HepG2 (cell line): ENCODE measurements around the gene SLC25A23. TPM values are rescaled to one million over a fixed set of nuclear protein-coding genes. Genes with fewer than 3 reads are reported as not detected.

Experiments used
- ATAC-seq: fragments of 200-7000 bp; cut with Tn5 transposase; 3 replicates; pipeline ENCODE4 v1.9.1; 2020; ENCODE audit warnings: mild to moderate bottlenecking, moderate library complexity
- BruUV-seq: library from RNA; stranded (reverse); fragments of 400-500 nt; replicated peaks from 2 replicates; lab custom pipeline; 2021; lab: Mats Ljungman, UMichigan
- CTCF ChIA-PET: fragments of 300-600 bp; formaldehyde crosslinking; extraction: SDS; loops from one replicate; lab custom pipeline; 2021; ENCODE audit warnings: low total read pairs, inconsistent platforms, low intra/inter-chr PET ratio; lab: Yijun Ruan, JAX
- POLR2A ChIA-PET: fragments of 350-600 bp; sonication (Branson Sonifier 250); formaldehyde crosslinking; loops from one replicate; lab custom pipeline; 2020; ENCODE audit warnings: antibody characterized with exemption, inconsistent platforms; lab: Yijun Ruan, JAX
- DNase-seq: peaks from one replicate; pipeline ENCODE4 v3.0.0-alpha.2; 2015; ENCODE audit warnings: low spot score
- FAIRE-seq: peaks from 3 replicates; lab custom pipeline; 2011; peaks lifted over from hg19 to GRCh38; lab: Jason Lieb, UNC
- H2AFZ ChIP-seq: one replicate; pipeline ENCODE4 v1.6.1; 2011; ENCODE audit warnings: low read length, inconsistent platforms
- H3K27ac ChIP-seq: fragments of 300-600 bp; 3 replicates; pipeline ENCODE4 v1.8.0; 2011; ENCODE audit warnings: mixed run types, mild to moderate bottlenecking, mixed read lengths, low read length, inconsistent platforms; ENCODE audit not compliant: insufficient read depth; ENCODE audit errors: extremely low read length
- H3K27me3 ChIP-seq, 2 experiments: fragments of 200-600 bp in 1 of 2; 2 replicates in 1 of 2; 3 replicates in 1 of 2; pipeline versions ENCODE4 v1.6.0 to v1.8.0; 2011; ENCODE audit warnings: low read length in 2 of 2, mild to moderate bottlenecking in 2 of 2, moderate library complexity in 2 of 2, inconsistent platforms in 1 of 2; ENCODE audit not compliant: insufficient read depth in 2 of 2, control insufficient read depth in 1 of 2
- H3K36me3 ChIP-seq, 2 experiments: fragments of 200-600 bp in 1 of 2; replicated peaks in 1 of 2; 2 replicates in 1 of 2; 3 replicates in 1 of 2; pipeline versions ENCODE4 v1.5.1 to v1.8.0; 2011; ENCODE audit warnings: low read length in 2 of 2, inconsistent platforms in 1 of 2; ENCODE audit not compliant: insufficient read depth in 2 of 2, control insufficient read depth in 1 of 2
- H3K4me1 ChIP-seq: 2 replicates; pipeline ENCODE4 v1.5.1; 2012; ENCODE audit warnings: low read length, inconsistent platforms; ENCODE audit not compliant: insufficient read depth
- H3K4me2 ChIP-seq: 2 replicates; pipeline ENCODE4 v1.6.0; 2011; ENCODE audit warnings: low read depth, low read length, inconsistent platforms
- H3K4me3 ChIP-seq, 3 experiments: fragments of 200-600 bp in 1 of 3; sonication (generic), shearing (Covaris generic) in 1 of 3; replicated peaks in 1 of 3; 2 replicates each; pipeline ENCODE4 v1.5.1; 2011 to 2016; ENCODE audit warnings: low read length in 3 of 3, inconsistent platforms in 2 of 3, low read depth in 2 of 3, mild to moderate bottlenecking in 2 of 3, control low read depth in 1 of 3, mixed read lengths in 1 of 3; ENCODE audit not compliant: insufficient read depth in 1 of 3
- H3K79me2 ChIP-seq: one replicate; pipeline ENCODE4 v1.6.1; 2011; ENCODE audit warnings: low read length, inconsistent platforms; ENCODE audit not compliant: insufficient read depth
- H3K9ac ChIP-seq: 2 replicates; pipeline ENCODE4 v1.6.0; 2011; ENCODE audit warnings: mild to moderate bottlenecking, low read depth, low read length, inconsistent platforms; ENCODE audit not compliant: insufficient read depth
- H3K9me3 ChIP-seq: 2 replicates; pipeline ENCODE4 v1.5.1; 2012; ENCODE audit warnings: mild to moderate bottlenecking, low read length
- H4K20me1 ChIP-seq: 2 replicates; pipeline ENCODE4 v1.6.0; 2011; ENCODE audit warnings: inconsistent platforms, mild to moderate bottlenecking, low read length, moderate library complexity; ENCODE audit not compliant: insufficient read depth
- AGO2 ChIP-seq: fragments of 200-400 bp; formaldehyde crosslinking; optimal IDR thresholded peaks from 2 replicates; pipeline ENCODE3; 2017; ENCODE audit warnings: mild to moderate bottlenecking, low read depth, low read length, moderate library complexity
- CTCF ChIP-seq: sonication (generic); formaldehyde crosslinking; IDR thresholded peaks from 2 replicates; pipeline ENCODE4 v1.5.0; 2020; ENCODE audit warnings: mild to moderate bottlenecking, missing genetic modification reagents, moderate library complexity
- RAD21 ChIP-seq: fragments of 450-650 bp; formaldehyde crosslinking; IDR thresholded peaks from 2 replicates; pipeline ENCODE4 v1.5.0; 2020; ENCODE audit warnings: mild to moderate bottlenecking
- RBFOX2 ChIP-seq: fragments of 200-400 bp; formaldehyde crosslinking; IDR thresholded peaks from 2 replicates; pipeline ENCODE4 v1.6.1; 2017; ENCODE audit warnings: low read depth, mild to moderate bottlenecking, low read length
- SSRP1 ChIP-seq: IDR thresholded peaks from 2 replicates; pipeline ENCODE4 v1.6.1; 2016; ENCODE audit warnings: control low read depth
- ZBTB33 ChIP-seq: sonication (generic); formaldehyde crosslinking; IDR thresholded peaks from 2 replicates; pipeline ENCODE4 v1.4.0; 2020; ENCODE audit warnings: missing genetic modification reagents
- ZNF788 ChIP-seq: sonication (generic); formaldehyde crosslinking; IDR thresholded peaks from 2 replicates; pipeline ENCODE4 v1.5.0; 2020; ENCODE audit warnings: mild to moderate bottlenecking, missing genetic modification reagents, borderline replicate concordance
- WGBS: methylation state at CpG from one replicate; pipeline ENCODE4 v1.1.6; 2017; ENCODE audit warnings: low lambda C conversion rate; 5-methylcytosine and 5-hydroxymethylcytosine counted together
- in situ Hi-C: cut with HindIII; loops from 2 replicates; pipeline ENCODE4 v1.10.0; 2017; ENCODE audit warnings: low pct_unique_long_range_greater_than_20kb; ENCODE audit not compliant: extremely low pct_ligation_motif_present
- intact Hi-C: fragments of 100-400 bp; cut with micrococcal nuclease; formaldehyde crosslinking; loops from one replicate; pipeline ENCODE4 v1.10.0; 2022; ENCODE audit not compliant: unreplicated experiment
- polyA plus RNA-seq, 8 experiments: library from polyadenylated mRNA; depleted of rRNA in 3 of 8; stranded (reverse) in 7 of 8; unstranded in 1 of 8; fragments of >200 nt; fragmentation: Illumina TruSeq in 4 of 8; extraction: Trizol in 4 of 8; gene quantifications; 2 replicates each; pipeline versions ENCODE4 v1.2.1 to v1.2.3, GENCODE V29; 2011 to 2016; ENCODE audit warnings: low read depth in 4 of 8, missing spikeins in 1 of 8, mixed read lengths in 1 of 8; ENCODE audit not compliant: insufficient read depth in 1 of 8
- total RNA-seq, 5 experiments: library from RNA; depleted of rRNA; stranded (reverse); fragments of >200 nt; fragmentation: Illumina TruSeq; extraction: Trizol; gene quantifications; 2 replicates each; pipeline ENCODE4 v1.2.3, GENCODE V29; 2016; ENCODE audit warnings: low read depth in 1 of 5

SLC25A23 gene
- total and polyA plus RNA-seq, 2 of the 13 experiments (the other 11 are each of a cell fraction or from before 2014, with no cell fraction given): 12.4 to 15.2 TPM

GRCh38 chr19:6417713-6418561, 41.7 kb downstream of the SLC25A23 start (continued):
- peak; percentile 99 for TF ChIP-seq ZBTB33 (CRISPR knock-in tag)
- peak; percentile 65 for TF ChIP-seq CTCF (CRISPR knock-in tag)
- 0 out of 2 replicates have a peak, but pooled peaks have one; percentile 14 for TF ChIP-seq RAD21

- POLR2A ChIA-PET: no interaction called here
- no peak overlapping the region for H2AFZ ChIP-seq
- peaks cover 2% of the 10 kb centered on the region for H3K4me1 ChIP-seq
- H3K27me3 ChIP-seq: no peaks in the 10 kb centered on the region
- peaks cover 43 to 80% of the 10 kb centered on the region in 2 experiments for H3K36me3 ChIP-seq
- ATAC-seq (no peak), FAIRE-seq (no peak), DNase-seq (no peak)
- H3K27ac ChIP-seq: no peak overlapping the region
- no TSS peak for BruUV-seq
- no peak overlapping the region for H3K4me3 ChIP-seq
- H3K9ac ChIP-seq: no peak overlapping the region
- CTCF ChIA-PET: no interaction called here
- intact Hi-C loops: no loop called here
- H4K20me1 ChIP-seq: peaks cover 36% of the 10 kb centered on the region
- peaks cover 29% of the 10 kb centered on the region for H3K79me2 ChIP-seq
- in situ Hi-C loops: no loop called here
- 96% methylated on average over 8 of the region's 29 CpGs for WGBS
- H3K4me2 ChIP-seq: no peak overlapping the region
- no peaks in the 10 kb centered on the region for H3K9me3 ChIP-seq
- peak; percentile 41 for TF ChIP-seq RBFOX2
- no peak for TF ChIP-seq SSRP1
- peak; percentile 52 for TF ChIP-seq AGO2
- no peak for TF ChIP-seq ZNF788 (CRISPR knock-in tag)
Observed at GRCh38 chr19:6416658-6417405, 42.8 kb downstream of the SLC25A23 start.
